Anterior cingulate cortex (tissue), 58 donors: Measurements from ENCODE around the gene STK39.
A peak's percentile ranks its signal among the peaks of the same experiment; 100 is the strongest.
"Not testable (repeated sequence)": the region's sequence is repeated elsewhere in the genome, so short reads cannot be mapped to it uniquely, and the experiment has no call there.

Experiments used
- DNase-seq, 58 donors: peaks; one replicate each; lab custom pipeline; 2025; lab: John Stamatoyannopoulos, UW

The STK39 gene

DNA sequence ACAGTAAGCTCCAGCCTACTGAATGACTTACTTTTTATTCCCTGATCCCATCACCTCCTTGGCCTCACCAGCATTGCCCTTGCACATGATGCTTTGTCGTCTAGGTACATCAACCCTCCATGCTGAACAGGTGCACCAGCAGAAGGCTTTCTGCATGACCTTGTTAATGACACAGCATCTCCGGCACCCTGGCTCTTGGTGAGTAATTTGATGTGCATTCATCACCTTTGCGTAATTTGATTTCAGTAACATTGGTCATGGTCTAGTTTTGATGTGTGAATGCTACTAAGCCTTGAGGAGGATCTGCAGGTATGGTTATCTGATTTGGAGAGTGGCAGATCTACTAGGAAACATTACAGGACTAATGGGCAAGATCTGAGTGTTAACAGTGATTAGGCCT, 103.6 kb downstream of the STK39 start:
- no peak for DNase-seq

GRCh38 chr2:168140892-168141291, 106.5 kb downstream of the STK39 start:
- no peak for DNase-seq

DNA sequence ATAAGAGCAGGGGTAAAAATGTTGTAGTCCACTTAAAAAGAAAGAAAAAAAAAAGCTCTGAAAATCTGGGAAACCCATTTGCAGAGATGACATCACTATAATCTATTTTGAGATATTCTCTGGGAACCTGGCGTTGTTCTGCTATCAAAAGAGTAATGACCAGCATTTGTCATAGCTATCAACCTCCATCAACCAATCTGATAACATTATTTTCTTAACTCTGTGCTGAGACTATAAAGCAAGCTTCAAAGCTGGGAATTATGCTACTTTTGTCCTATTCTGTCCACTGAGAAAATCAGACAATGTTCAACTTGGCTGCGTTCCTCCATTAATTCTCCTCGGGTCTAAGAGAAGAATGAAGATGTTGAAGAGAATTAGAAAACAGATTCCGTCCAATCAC, 107.5 kb downstream of the STK39 start:
- no peak for DNase-seq

DNA sequence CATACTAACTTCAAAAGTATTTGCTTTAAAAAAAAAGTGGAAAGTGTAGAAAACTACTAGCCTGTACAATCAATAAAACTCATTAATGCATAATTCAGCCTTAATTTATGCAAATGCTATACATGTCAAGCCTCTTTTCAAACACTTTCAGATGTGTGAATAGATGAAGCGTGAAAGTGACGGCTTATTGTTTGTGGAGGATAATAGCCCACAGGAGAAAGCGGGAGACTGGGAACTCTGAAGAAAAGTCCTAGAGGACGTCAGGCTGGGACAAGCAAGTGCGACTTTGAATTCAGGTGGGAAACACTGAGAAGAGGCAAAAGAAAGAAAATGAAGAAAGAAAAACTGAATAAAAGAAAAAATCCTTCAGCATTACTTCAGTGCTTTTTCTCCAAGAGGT, 108.5 kb downstream of the STK39 start:
- no peak for DNase-seq

GRCh38 chr2:168138374-168138773, 109.0 kb downstream of the STK39 start:
- DNase-seq, result no peak

DNA sequence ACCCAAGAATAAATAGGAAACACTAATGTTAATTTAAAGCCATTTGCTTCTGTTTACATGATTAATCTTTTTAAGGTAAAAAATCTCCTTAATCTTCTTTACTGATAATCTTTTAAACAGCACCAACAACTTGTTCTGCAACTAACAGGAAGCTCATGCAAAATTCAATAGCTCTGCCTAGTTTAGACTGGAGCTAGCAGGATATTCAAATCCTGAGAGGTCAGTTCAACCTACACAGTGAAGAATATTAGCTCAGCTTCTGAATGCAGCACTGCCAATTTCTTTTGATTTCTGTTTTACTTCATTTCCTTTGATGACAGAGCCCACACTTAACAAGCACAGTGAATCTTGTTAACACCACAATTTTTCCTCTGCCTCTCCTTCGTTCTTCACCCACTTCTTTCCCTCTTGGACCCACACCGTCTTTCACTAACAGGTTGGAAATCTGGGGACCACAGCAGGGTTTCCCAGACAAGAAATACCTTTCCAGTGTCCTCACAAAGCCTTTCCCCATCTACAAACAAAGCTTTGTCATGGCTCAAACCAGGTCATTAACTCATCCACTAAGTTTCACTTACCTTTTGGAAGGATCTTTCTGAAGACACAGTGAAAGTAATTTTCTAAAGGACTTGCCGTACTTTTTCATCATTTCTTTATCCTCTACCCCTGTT, 109.8 kb downstream of the STK39 start:
- no peak for DNase-seq

DNA sequence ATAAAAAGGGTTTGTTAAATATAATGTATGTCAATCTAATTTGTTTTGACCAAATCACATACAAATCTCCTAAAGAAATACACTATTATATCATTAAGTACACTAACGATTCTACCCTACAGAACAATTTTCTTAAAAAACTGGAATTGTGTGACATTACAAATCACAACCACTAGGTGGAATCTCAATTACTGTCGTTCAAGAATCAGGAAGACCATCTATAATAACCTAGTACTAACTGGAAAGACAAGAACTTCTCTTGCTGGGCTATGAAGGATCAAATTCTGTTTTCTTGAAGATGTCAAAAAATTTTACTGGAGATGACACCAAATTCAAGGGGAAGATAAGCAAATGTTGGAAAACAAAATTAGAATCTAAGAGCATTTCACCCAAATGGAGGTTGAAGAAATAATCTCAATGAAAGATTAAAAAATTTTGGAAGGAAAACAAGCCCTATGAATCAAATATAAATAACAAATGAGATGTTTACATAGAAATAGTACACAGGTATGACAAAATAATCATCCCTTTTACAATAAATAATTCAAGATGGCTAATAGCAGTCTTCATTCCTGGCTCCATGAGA, 110.9 kb downstream of the STK39 start:
- no peak for DNase-seq

DNA sequence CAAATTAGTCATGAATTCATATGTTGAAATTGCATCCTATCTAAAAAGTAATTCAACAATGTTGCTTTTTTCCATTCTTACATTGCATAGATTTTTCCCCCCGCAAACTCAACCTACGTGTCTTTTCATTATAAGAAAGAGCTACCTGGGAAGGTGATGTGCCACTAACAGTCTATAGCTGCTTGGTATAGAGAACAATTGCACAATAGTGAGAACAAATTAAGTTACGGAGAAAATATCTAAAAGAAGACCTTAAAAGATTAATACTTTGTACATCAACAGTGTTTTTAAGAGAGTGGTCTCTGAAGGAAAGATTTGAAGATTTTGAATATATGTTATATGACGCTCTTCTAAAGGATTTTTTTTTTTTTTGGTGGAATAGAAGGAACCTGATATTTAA, 111.8 kb downstream of the STK39 start:
- no peak for DNase-seq

DNA sequence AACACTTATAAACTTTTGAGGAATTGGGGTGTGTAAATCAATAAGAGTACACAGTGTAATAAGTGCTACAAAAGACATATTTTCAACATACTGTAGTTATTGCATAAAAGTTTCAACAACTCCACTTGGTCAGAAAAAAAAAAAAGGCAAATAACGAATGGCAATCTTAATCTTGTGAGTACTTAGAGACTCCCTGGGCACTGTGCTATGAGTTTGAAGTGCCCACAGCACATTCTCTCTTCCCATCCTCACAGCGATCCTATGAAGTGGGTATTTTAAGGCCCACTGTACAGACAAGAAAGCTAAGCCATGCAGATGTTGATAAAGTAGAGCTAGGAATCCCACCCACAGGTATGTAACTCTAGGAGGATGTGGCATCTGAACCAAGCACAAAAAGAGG, 112.3 kb downstream of the STK39 start:
- no peak for DNase-seq

GRCh38 chr2:168134485-168134884, 112.9 kb downstream of the STK39 start:
- no peak for DNase-seq

- peak in 1 of 58 donors; percentile 7 for DNase-seq
Observed at GRCh38 chr2:168132389-168132788, 115.0 kb downstream of the STK39 start.

- no peak for DNase-seq
Observed at GRCh38 chr2:168130346-168130745, 117.0 kb downstream of the STK39 start.

DNA sequence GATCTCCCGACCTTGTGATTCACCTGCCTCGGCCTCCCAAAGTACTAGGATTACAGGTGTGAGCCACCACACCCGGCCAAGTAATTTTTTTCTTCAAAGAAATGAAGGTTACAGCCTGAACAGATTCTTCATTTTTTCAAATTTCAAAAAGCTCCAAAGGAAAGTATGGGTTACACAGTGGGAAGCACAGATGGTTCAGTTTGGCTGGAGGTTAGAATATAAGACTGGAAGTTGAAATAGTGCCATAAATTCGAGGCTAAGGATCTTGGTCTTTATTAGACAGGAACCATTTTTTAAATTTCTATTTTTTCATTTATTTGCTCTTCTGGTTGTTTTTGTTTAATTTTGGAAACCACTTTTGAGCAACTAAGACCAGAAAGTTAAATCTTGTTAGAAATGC, 120.0 kb downstream of the STK39 start:
- no peak for DNase-seq

GRCh38 chr2:168122210-168122609, 125.2 kb downstream of the STK39 start:
- not testable (repeated sequence) for DNase-seq

DNA sequence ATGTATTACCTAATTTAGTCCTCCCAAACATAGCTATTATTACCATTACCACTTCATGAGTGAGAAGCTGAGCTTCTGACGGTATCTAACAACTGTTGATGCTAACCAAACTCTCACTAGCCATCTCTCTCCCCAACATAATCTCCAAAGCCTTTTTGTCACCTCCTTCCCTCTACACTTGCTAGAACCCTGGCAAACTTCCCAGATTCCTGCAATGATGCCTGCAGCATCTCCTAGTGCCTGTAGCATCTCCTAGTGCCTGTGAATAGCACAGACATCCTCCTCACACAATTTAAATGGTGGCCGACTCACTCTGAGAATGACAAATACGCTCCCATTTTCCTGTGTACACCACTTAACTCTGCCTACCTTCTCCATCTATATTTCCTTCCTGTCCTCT, 126.7 kb downstream of the STK39 start:
- peak in 6 of 58 donors; percentile 5 to 24 (median 15) for DNase-seq

GRCh38 chr2:168120310-168120709, 127.1 kb downstream of the STK39 start:
- no peak for DNase-seq

DNA sequence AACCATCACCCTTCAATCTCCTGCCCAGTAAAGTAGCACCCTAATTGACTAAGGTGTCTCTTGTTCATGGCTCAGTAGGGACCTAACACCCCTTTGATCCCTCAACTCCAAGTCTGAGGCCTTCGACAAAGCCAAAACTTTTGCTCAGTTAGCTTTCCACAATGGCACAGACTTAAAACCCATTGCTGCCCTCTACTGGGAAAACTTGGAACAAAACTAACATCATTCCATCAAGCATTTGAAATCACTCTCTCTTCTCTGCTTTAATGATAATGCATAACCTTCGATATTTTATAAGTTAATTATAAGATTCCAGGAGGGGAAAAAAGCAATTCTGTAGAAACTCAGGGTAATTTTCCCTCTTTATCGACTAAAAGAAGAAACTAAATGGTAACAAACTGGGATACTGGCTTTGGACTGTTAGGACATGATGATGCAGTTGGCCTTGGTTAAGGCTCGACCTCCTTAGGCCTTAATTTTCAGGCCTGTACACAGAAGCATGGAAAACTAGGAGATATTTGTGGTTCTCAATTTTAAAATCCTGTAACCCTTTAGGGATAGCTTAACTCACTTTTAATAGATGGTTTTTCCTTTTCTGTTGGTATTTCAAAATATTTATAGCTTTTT, 127.8 kb downstream of the STK39 start:
- peak in 7 of 58 donors; percentile 0 to 53 (median 3) for DNase-seq

DNA sequence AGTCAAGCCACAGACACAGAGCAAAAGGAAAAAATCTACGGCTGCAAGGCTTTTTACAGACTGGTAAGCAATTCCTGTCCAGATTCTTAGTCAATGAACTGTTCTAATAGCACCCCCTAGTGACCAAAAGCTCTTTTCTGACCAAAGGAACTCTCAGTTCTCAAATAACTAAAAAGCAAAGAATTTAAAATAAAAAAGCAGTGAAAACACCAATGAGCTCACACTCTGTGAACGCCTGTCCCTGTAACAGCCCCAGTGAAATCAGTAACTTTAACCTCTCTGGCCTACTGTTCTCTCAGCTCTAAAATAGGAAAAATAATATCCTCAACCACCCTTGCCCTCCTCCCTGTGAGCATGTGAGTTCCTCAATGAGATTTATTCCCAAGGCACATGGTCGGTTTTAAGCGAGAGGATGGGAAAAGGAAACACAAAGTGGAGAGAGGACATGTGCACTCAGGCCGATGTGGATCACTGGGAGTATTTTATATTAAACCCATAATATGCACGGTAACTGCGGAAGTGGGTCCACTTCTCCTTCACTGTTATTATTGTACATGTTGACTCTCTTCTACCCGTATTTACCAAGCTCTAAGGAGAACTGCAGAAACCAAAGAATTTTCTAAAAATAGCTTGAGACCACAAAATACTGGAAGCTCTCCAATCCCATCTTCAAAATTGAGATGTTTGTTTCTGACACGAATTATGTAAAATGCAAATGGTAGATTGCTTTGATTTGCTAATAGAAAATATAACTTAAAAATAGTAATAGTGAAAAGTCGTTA, 128.5 kb downstream of the STK39 start:
- DNase-seq, result peak in 10 of 58 donors; percentile 7 to 74 (median 28)

- peak in 1 of 58 donors; percentile 11 for DNase-seq
Observed at GRCh38 chr2:168116448-168116847, 130.9 kb downstream of the STK39 start.

DNA sequence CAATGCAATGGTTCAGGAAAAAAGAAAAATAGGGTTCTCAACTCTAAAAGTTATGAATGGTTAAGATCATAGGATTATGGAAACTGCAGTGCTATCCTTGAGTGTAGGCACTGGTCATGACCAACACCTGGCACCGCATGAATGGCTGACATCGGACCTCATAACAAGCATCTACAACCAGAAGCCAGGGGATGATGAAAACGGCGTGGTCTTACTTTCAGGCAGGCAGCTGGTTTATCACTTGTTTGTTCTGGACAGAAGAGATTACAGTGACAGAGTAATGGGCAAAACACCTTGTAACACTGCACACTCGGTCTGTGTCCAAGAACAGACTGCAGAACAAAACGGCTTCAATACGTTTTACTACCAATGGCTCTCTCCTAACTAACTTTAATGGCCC, 132.8 kb downstream of the STK39 start:
- no peak for DNase-seq

DNA sequence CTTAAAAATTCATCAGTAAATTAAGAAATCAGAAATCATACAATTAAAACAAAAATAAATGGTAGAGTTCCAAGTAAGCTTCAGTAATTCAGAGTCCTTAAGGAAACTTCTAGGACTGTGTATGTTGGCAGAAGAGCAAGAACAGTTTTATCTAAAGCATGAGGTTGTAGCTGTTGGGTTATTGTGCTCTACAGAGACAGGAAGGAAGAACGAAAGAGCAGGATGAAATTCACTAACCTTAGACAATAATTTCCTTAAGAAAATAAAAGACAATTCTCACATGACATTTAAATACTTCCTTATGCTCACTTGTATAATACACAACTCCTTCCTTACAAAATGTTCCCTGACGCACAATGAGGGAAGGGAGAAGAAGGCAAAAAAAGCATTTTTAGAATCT, 133.4 kb downstream of the STK39 start:
- no peak for DNase-seq
